ENCODE results near the gene POP4. TPM values are rescaled to one million over a fixed set of nuclear protein-coding genes. Genes with fewer than 3 reads are reported as not detected.

Gene POP4
- total and polyA plus RNA-seq, 7 donors: 33.5 to 103 (median 58.5) TPM

DNA sequence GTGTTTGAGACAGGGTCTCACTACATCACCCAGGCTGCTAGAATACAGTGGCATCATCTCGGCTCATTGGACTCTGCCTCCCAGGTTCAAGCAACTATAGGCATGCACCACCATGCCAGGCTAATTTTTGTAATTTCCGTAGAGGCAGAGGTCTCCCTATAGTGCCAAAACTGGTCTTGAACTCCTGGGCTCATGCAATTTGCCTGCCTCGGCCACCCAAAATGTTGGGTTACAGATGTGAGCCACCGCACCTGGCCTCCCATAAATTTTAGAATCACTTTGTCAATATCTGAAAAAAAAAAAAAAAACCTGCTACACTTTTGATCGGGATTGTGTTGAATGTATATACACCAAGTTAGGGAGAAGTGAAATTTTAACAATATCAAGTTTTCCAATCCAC is 47.3 kb downstream of the POP4 start:
- DNase-seq: peak; percentile 6
- intact Hi-C loops (cut with DNase I): no loop called here
- H3K4me3 ChIP-seq: no peak overlapping the region
- no peaks in the 10 kb centered on the region for H3K27me3 ChIP-seq
- H3K4me1 ChIP-seq: no peaks in the 10 kb centered on the region
- no peaks in the 10 kb centered on the region for H3K36me3 ChIP-seq
- 88 to 91% methylated on average over 5 of the region's 5 CpGs for WGBS, 2 donors
- TF ChIP-seq POLR2A (IDR thresholded peaks at IDR 0.05) (no peak), EP300 (IDR thresholded peaks at IDR 0.05) (no peak), POLR2AphosphoS5 (IDR thresholded peaks at IDR 0.05) (no peak)
- TF ChIP-seq, protein P1, sequence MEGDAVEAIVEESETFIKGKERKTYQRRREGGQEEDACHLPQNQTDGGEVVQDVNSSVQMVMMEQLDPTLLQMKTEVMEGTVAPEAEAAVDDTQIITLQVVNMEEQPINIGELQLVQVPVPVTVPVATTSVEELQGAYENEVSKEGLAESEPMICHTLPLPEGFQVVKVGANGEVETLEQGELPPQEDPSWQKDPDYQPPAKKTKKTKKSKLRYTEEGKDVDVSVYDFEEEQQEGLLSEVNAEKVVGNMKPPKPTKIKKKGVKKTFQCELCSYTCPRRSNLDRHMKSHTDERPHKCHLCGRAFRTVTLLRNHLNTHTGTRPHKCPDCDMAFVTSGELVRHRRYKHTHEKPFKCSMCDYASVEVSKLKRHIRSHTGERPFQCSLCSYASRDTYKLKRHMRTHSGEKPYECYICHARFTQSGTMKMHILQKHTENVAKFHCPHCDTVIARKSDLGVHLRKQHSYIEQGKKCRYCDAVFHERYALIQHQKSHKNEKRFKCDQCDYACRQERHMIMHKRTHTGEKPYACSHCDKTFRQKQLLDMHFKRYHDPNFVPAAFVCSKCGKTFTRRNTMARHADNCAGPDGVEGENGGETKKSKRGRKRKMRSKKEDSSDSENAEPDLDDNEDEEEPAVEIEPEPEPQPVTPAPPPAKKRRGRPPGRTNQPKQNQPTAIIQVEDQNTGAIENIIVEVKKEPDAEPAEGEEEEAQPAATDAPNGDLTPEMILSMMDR (IDR thresholded peaks at IDR 0.05): no peak
- H3K9me3 ChIP-seq: peaks cover 0 to 5% (median 0%) of the 10 kb centered on the region in 4 donors
- H3K27ac ChIP-seq: no peak overlapping the region

GRCh38 chr19:29655648-29656335 is 49.7 kb downstream of the POP4 start:
- Histone ChIP-seq H3K4me1 (peaks cover 0 to 4% (median 0%) of the 10 kb centered on the region in 4 donors), H3K9me3 (peaks cover 0 to 5% (median 0%) of the 10 kb centered on the region in 4 donors), H3K4me3 (no peak overlapping the region), H3K36me3 (no peaks in the 10 kb centered on the region), H3K27me3 (no peaks in the 10 kb centered on the region), H3K27ac (no peak overlapping the region)
- intact Hi-C loops (cut with DNase I): no loop called here
- peak; percentile 29 for DNase-seq
- 53 to 67% methylated on average over 4 of the region's 4 CpGs for WGBS, 2 donors
- no peak for TF ChIP-seq EP300 (IDR thresholded peaks at IDR 0.05)
- no peak for TF ChIP-seq POLR2AphosphoS5 (IDR thresholded peaks at IDR 0.05)
- TF ChIP-seq POLR2A (IDR thresholded peaks at IDR 0.05): no peak

GRCh38 chr19:29658221-29658991 is 52.3 kb downstream of the POP4 start:
- TF ChIP-seq EP300 (IDR thresholded peaks at IDR 0.05) (no peak), POLR2AphosphoS5 (IDR thresholded peaks at IDR 0.05) (no peak), POLR2A (IDR thresholded peaks at IDR 0.05) (no peak)
- TF ChIP-seq, protein P1 (IDR thresholded peaks at IDR 0.05): no peak
- 77 to 87% methylated on average over 5 of the region's 5 CpGs for WGBS, 2 donors
- intact Hi-C loops (cut with DNase I): no loop called here
- no peaks in the 10 kb centered on the region for H3K36me3 ChIP-seq
- H3K27ac ChIP-seq: no peak overlapping the region
- peaks cover 0 to 5% (median 0%) of the 10 kb centered on the region in 4 donors for H3K9me3 ChIP-seq
- no peak overlapping the region for H3K4me3 ChIP-seq
- peak; percentile 18 for DNase-seq
- H3K4me1 ChIP-seq: peaks cover 0 to 29% (median 23%) of the 10 kb centered on the region in 4 donors
- H3K27me3 ChIP-seq: no peaks in the 10 kb centered on the region

- H3K9me3 ChIP-seq: no peaks in the 10 kb centered on the region
- TF ChIP-seq POLR2AphosphoS5 (IDR thresholded peaks at IDR 0.05): no peak
- no peak for TF ChIP-seq POLR2A (IDR thresholded peaks at IDR 0.05)
- TF ChIP-seq EP300 (IDR thresholded peaks at IDR 0.05): no peak
- TF ChIP-seq, protein P1 (IDR thresholded peaks at IDR 0.05): no peak
- 44 to 65% methylated on average over 10 of the region's 10 CpGs for WGBS, 2 donors
- no peaks in the 10 kb centered on the region for H3K36me3 ChIP-seq
- H3K4me3 ChIP-seq: no peak overlapping the region
- no peaks in the 10 kb centered on the region for H3K27me3 ChIP-seq
- H3K27ac ChIP-seq: peak overlapping the region in 1 of 4 donors; percentile 93
- intact Hi-C loops (cut with DNase I): no loop called here
- H3K4me1 ChIP-seq: peaks cover 0 to 51% (median 43%) of the 10 kb centered on the region in 4 donors
- DNase-seq: no peak
These were observed 54.8 kb downstream of the POP4 start for GRCh38 chr19:29660835-29661234.

- no peak for DNase-seq
- TF ChIP-seq, protein P1 (IDR thresholded peaks at IDR 0.05): no peak
- TF ChIP-seq EP300 (IDR thresholded peaks at IDR 0.05): no peak
- TF ChIP-seq POLR2AphosphoS5 (IDR thresholded peaks at IDR 0.05): no peak
- TF ChIP-seq POLR2A (IDR thresholded peaks at IDR 0.05): no peak
- intact Hi-C loops (cut with DNase I): loop anchor here (1.0 kb wide), 1 partner anchor 54 kb away; no protein-coding TSS in a partner anchor
- Histone ChIP-seq H3K27me3 (no peaks in the 10 kb centered on the region), H3K27ac (peak overlapping the region; percentile 84 to 93 (median 92)), H3K4me1 (peaks cover 0 to 65% (median 57%) of the 10 kb centered on the region in 4 donors), H3K9me3 (no peaks in the 10 kb centered on the region), H3K4me3 (peak overlapping the region in 1 of 4 donors; percentile 1), H3K36me3 (no peaks in the 10 kb centered on the region)
- WGBS, 2 donors: 9 to 46% methylated on average over 1 of the region's 1 CpG
These were observed 56.2 kb downstream of the POP4 start for GRCh38 chr19:29662278-29662603.
